ENCODE data around the gene RGS6.
"Not testable (repeated sequence)": the region's sequence is repeated elsewhere in the genome, so short reads cannot be mapped to it uniquely, and the experiment has no call there.

The RGS6 gene

GRCh38 chr14:71913342-71913741, 18.9 kb upstream of the RGS6 start:
- DNase-seq (ENCODE audit: extremely low read depth, insufficient read length): no peak
- no peaks in the 10 kb centered on the region for H3K36me3 ChIP-seq (ENCODE audit: control insufficient read depth, insufficient read depth, low read length)
- no peak overlapping the region for H3K4me3 ChIP-seq (replicated peaks; ENCODE audit: low read depth, low read length)
- no peaks in the 10 kb centered on the region; the same call in 1 of the 2 replicates for H3K27me3 ChIP-seq (replicated peaks; ENCODE audit: control insufficient read depth, insufficient read depth, low read length)
- no peak for TF ChIP-seq CTCF (IDR thresholded peaks at IDR 0.05; ENCODE audit: insufficient read depth, low read length, poor library complexity, severe bottlenecking)

GRCh38 chr14:71918955-71919354, 13.3 kb upstream of the RGS6 start:
- DNase-seq (ENCODE audit: extremely low read depth, insufficient read length): no peak
- TF ChIP-seq CTCF (IDR thresholded peaks at IDR 0.05; ENCODE audit: insufficient read depth, low read length, poor library complexity, severe bottlenecking): no peak
- no peaks in the 10 kb centered on the region for H3K27me3 ChIP-seq (replicated peaks; ENCODE audit: control insufficient read depth, insufficient read depth, low read length)
- H3K4me3 ChIP-seq (replicated peaks; ENCODE audit: low read depth, low read length): no peak overlapping the region
- no peaks in the 10 kb centered on the region for H3K36me3 ChIP-seq (ENCODE audit: control insufficient read depth, insufficient read depth, low read length)

- Histone ChIP-seq H3K4me3 (replicated peaks; ENCODE audit: low read depth, low read length) (no peak overlapping the region), H3K36me3 (ENCODE audit: control insufficient read depth, insufficient read depth, low read length) (no peaks in the 10 kb centered on the region), H3K27me3 (replicated peaks; ENCODE audit: control insufficient read depth, insufficient read depth, low read length) (no peaks in the 10 kb centered on the region)
- DNase-seq (ENCODE audit: extremely low read depth, insufficient read length): no peak
- TF ChIP-seq CTCF (IDR thresholded peaks at IDR 0.05; ENCODE audit: insufficient read depth, low read length, poor library complexity, severe bottlenecking): no peak
Measured at GRCh38 chr14:71923513-71923912, 8.7 kb upstream of the RGS6 start.

- Histone ChIP-seq H3K36me3 (ENCODE audit: control insufficient read depth, insufficient read depth, low read length) (no peaks in the 10 kb centered on the region), H3K27me3 (replicated peaks; ENCODE audit: control insufficient read depth, insufficient read depth, low read length) (no peaks in the 10 kb centered on the region), H3K4me3 (replicated peaks; ENCODE audit: low read depth, low read length) (peak overlapping the region; percentile 71)
- no peak for DNase-seq (ENCODE audit: extremely low read depth, insufficient read length)
- TF ChIP-seq CTCF (IDR thresholded peaks at IDR 0.05; ENCODE audit: insufficient read depth, low read length, poor library complexity, severe bottlenecking): peak; percentile 25
Measured at GRCh38 chr14:71931492-71932228, 569 bp upstream of the RGS6 start.

GRCh38 chr14:71933001-71933587, 865 bp downstream of the RGS6 start:
- peak; percentile 26 for TF ChIP-seq CTCF (IDR thresholded peaks at IDR 0.05; ENCODE audit: insufficient read depth, low read length, poor library complexity, severe bottlenecking)
- Histone ChIP-seq H3K27me3 (replicated peaks; ENCODE audit: control insufficient read depth, insufficient read depth, low read length) (no peaks in the 10 kb centered on the region), H3K36me3 (ENCODE audit: control insufficient read depth, insufficient read depth, low read length) (no peaks in the 10 kb centered on the region), H3K4me3 (replicated peaks; ENCODE audit: low read depth, low read length) (peak overlapping the region; percentile 71)
- peak; percentile 42 for DNase-seq (ENCODE audit: extremely low read depth, insufficient read length)

GRCh38 chr14:71938273-71938672, 6.0 kb downstream of the RGS6 start:
- H3K27me3 ChIP-seq (replicated peaks; ENCODE audit: control insufficient read depth, insufficient read depth, low read length); DNase-seq (ENCODE audit: extremely low read depth, insufficient read length); H3K4me3 ChIP-seq (replicated peaks; ENCODE audit: low read depth, low read length); H3K36me3 ChIP-seq (ENCODE audit: control insufficient read depth, insufficient read depth, low read length): not testable (repeated sequence)

- DNase-seq (ENCODE audit: extremely low read depth, insufficient read length); H3K27me3 ChIP-seq (replicated peaks; ENCODE audit: control insufficient read depth, insufficient read depth, low read length); H3K4me3 ChIP-seq (replicated peaks; ENCODE audit: low read depth, low read length); H3K36me3 ChIP-seq (ENCODE audit: control insufficient read depth, insufficient read depth, low read length): not testable (repeated sequence)
Measured at GRCh38 chr14:71939344-71939743, 7.1 kb downstream of the RGS6 start.

- H3K27me3 ChIP-seq (replicated peaks; ENCODE audit: control insufficient read depth, insufficient read depth, low read length); DNase-seq (ENCODE audit: extremely low read depth, insufficient read length); H3K4me3 ChIP-seq (replicated peaks; ENCODE audit: low read depth, low read length); H3K36me3 ChIP-seq (ENCODE audit: control insufficient read depth, insufficient read depth, low read length): not testable (repeated sequence)
Measured at GRCh38 chr14:71940500-71940899, 8.3 kb downstream of the RGS6 start.

- not testable (repeated sequence) for DNase-seq (ENCODE audit: extremely low read depth, insufficient read length); H3K4me3 ChIP-seq (replicated peaks; ENCODE audit: low read depth, low read length); H3K36me3 ChIP-seq (ENCODE audit: control insufficient read depth, insufficient read depth, low read length); H3K27me3 ChIP-seq (replicated peaks; ENCODE audit: control insufficient read depth, insufficient read depth, low read length)
Measured at GRCh38 chr14:71941616-71942015, 9.4 kb downstream of the RGS6 start.
